Suprapubic skin (tissue), 4 donors: Measurements from ENCODE around the gene RAB40A. TPM values are rescaled to one million over a fixed set of nuclear protein-coding genes. Genes with fewer than 3 reads are reported as not detected.

Experiments
- DNase-seq, 2 donors: peaks; one replicate each; pipeline ENCODE4 v3.0.0-alpha.2; 2019; ENCODE audit warnings: low spot score in 2 of 2
- H3K27ac ChIP-seq: fragments of 200-600 bp; sonication (generic); one replicate; pipeline ENCODE4 v1.5.1; 2019
- H3K27me3 ChIP-seq: fragments of 200-600 bp; sonication (generic); one replicate; pipeline ENCODE4 v1.5.1; 2019
- H3K36me3 ChIP-seq: fragments of 200-600 bp; sonication (generic); one replicate; pipeline ENCODE4 v1.5.1; 2019
- H3K4me1 ChIP-seq: fragments of 200-600 bp; sonication (generic); one replicate; pipeline ENCODE4 v1.5.1; 2019
- H3K4me3 ChIP-seq: fragments of 200-600 bp; sonication (generic); one replicate; pipeline ENCODE4 v1.5.1; 2019; ENCODE audit warnings: mild to moderate bottlenecking
- H3K9me3 ChIP-seq: fragments of 200-600 bp; sonication (generic); one replicate; pipeline ENCODE4 v1.5.1; 2019
- CTCF ChIP-seq, 2 donors: fragments of 200-600 bp in 1 of 2; fragments of 450-650 bp in 1 of 2; sonication (generic) in 1 of 2; IDR thresholded peaks; one replicate each; pipeline ENCODE4 v1.5.1; 2016 to 2019; ENCODE audit warnings: antibody characterized with exemption in 2 of 2, mild to moderate bottlenecking in 1 of 2, moderate library complexity in 1 of 2
- EP300 ChIP-seq: sonication (generic); formaldehyde crosslinking; IDR thresholded peaks from one replicate; pipeline ENCODE4 v1.6.1; 2017; ENCODE audit warnings: antibody characterized with exemption
- POLR2A ChIP-seq, 2 donors: fragments of 450-650 bp; IDR thresholded peaks; one replicate each; pipeline ENCODE4 v1.6.1; 2017; ENCODE audit warnings: antibody characterized with exemption in 2 of 2, mild to moderate bottlenecking in 2 of 2, moderate library complexity in 2 of 2
- POLR2AphosphoS5 ChIP-seq, 3 donors: sonication (generic); formaldehyde crosslinking; IDR thresholded peaks; one replicate each; pipeline ENCODE4 v1.6.1; 2017; ENCODE audit warnings: antibody characterized with exemption in 3 of 3
- WGBS: methylation state at CpG from one replicate; pipeline ENCODE4 v1.1.5; 2018; 5-methylcytosine and 5-hydroxymethylcytosine counted together
- total RNA-seq, 4 donors: library from RNA; depleted of rRNA; stranded (reverse); fragments of >200 nt; gene quantifications; one replicate each; pipeline ENCODE4 v1.1.0, GENCODE V29; 2016

RAB40A gene
- total RNA-seq, 4 donors from 2014 or later: 0.31 to 2.4 (median 2.3) TPM; not detected in 1

GRCh38 chrX:103540145-103540544, 20.9 kb upstream of the RAB40A start:
- no peak for DNase-seq
- Histone ChIP-seq H3K36me3 (no peaks in the 10 kb centered on the region), H3K27ac (peak overlapping the region; percentile 73), H3K27me3 (no peaks in the 10 kb centered on the region), H3K4me3 (no peak overlapping the region), H3K9me3 (no peaks in the 10 kb centered on the region), H3K4me1 (peaks cover 5% of the 10 kb centered on the region)
- no peak for TF ChIP-seq CTCF (IDR thresholded peaks at IDR 0.05)
- no peak for TF ChIP-seq POLR2AphosphoS5 (IDR thresholded peaks at IDR 0.05)
- TF ChIP-seq EP300: no peak
- no peak for TF ChIP-seq POLR2A (IDR thresholded peaks at IDR 0.05)

GRCh38 chrX:103539695-103540094, 20.4 kb upstream of the RAB40A start:
- H3K4me3 ChIP-seq: no peak overlapping the region
- peak overlapping the region; percentile 73 for H3K27ac ChIP-seq
- no peaks in the 10 kb centered on the region for H3K27me3 ChIP-seq
- TF ChIP-seq POLR2A (IDR thresholded peaks at IDR 0.05) (no peak), POLR2AphosphoS5 (IDR thresholded peaks at IDR 0.05) (no peak), EP300 (no peak), CTCF (IDR thresholded peaks at IDR 0.05) (no peak)
- 65% methylated on average over 2 of the region's 2 CpGs for WGBS
- H3K4me1 ChIP-seq: peaks cover 5% of the 10 kb centered on the region
- H3K36me3 ChIP-seq: no peaks in the 10 kb centered on the region
- DNase-seq: no peak
- no peaks in the 10 kb centered on the region for H3K9me3 ChIP-seq

GRCh38 chrX:103538728-103539127, 19.4 kb upstream of the RAB40A start:
- H3K9me3 ChIP-seq: no peaks in the 10 kb centered on the region
- peaks cover 5% of the 10 kb centered on the region for H3K4me1 ChIP-seq
- no peak overlapping the region for H3K4me3 ChIP-seq
- no peaks in the 10 kb centered on the region for H3K27me3 ChIP-seq
- no peak for DNase-seq
- H3K27ac ChIP-seq: peak overlapping the region; percentile 73
- no peak for TF ChIP-seq CTCF (IDR thresholded peaks at IDR 0.05)
- TF ChIP-seq EP300: no peak
- no peak for TF ChIP-seq POLR2A (IDR thresholded peaks at IDR 0.05)
- TF ChIP-seq POLR2AphosphoS5 (IDR thresholded peaks at IDR 0.05): no peak
- H3K36me3 ChIP-seq: no peaks in the 10 kb centered on the region

GRCh38 chrX:103537871-103538387, 18.6 kb upstream of the RAB40A start:
- 45% methylated on average over 3 of the region's 3 CpGs for WGBS
- H3K4me1 ChIP-seq: peaks cover 5% of the 10 kb centered on the region
- no peak for DNase-seq
- H3K9me3 ChIP-seq: no peaks in the 10 kb centered on the region
- no peaks in the 10 kb centered on the region for H3K27me3 ChIP-seq
- H3K36me3 ChIP-seq: no peaks in the 10 kb centered on the region
- peak overlapping the region; percentile 73 for H3K27ac ChIP-seq
- no peak for TF ChIP-seq CTCF (IDR thresholded peaks at IDR 0.05)
- no peak overlapping the region for H3K4me3 ChIP-seq

- Histone ChIP-seq H3K4me1 (peaks cover 5% of the 10 kb centered on the region), H3K4me3 (no peak overlapping the region), H3K27me3 (no peaks in the 10 kb centered on the region), H3K36me3 (no peaks in the 10 kb centered on the region), H3K27ac (peak overlapping the region; percentile 77), H3K9me3 (no peaks in the 10 kb centered on the region)
- DNase-seq: no peak
- TF ChIP-seq CTCF (IDR thresholded peaks at IDR 0.05): no peak
- no peak for TF ChIP-seq POLR2A (IDR thresholded peaks at IDR 0.05)
- TF ChIP-seq POLR2AphosphoS5 (IDR thresholded peaks at IDR 0.05): no peak
- no peak for TF ChIP-seq EP300
These were observed 17.4 kb upstream of the RAB40A start for GRCh38 chrX:103536732-103537131.
